Lung (tissue), 12 donors: ENCODE results near the gene SMARCA4. TPM values are rescaled to one million over a fixed set of nuclear protein-coding genes. Genes with fewer than 3 reads are reported as not detected.

ENCODE experiments used
- ATAC-seq: fragments of 200-7000 bp; cut with Tn5 transposase; one replicate; pipeline ENCODE4 v1.9.1; 2020; ENCODE audit warnings: moderate number of reproducible peaks; ENCODE audit not compliant: insufficient read depth, low FRiP score
- DNase-seq, 3 donors: peaks; one replicate each; pipeline ENCODE4 v3.0.0-alpha.2; 2013 to 2017
- H3K27ac ChIP-seq, 2 donors: one replicate each; pipeline ENCODE4 v1.5.1; 2013; ENCODE audit warnings: mild to moderate bottlenecking in 2 of 2, moderate library complexity in 2 of 2, control low read depth in 1 of 2, inconsistent platforms in 1 of 2, low read depth in 1 of 2, low read length in 1 of 2
- H3K27me3 ChIP-seq, 3 donors: one replicate each; pipeline ENCODE4 v1.5.1; 2013; ENCODE audit warnings: low read length in 2 of 3; ENCODE audit not compliant: control insufficient read depth in 3 of 3, insufficient read depth in 3 of 3
- H3K36me3 ChIP-seq, 4 donors: one replicate each; pipeline ENCODE4 v1.5.1; 2013; ENCODE audit warnings: low read length in 4 of 4, mild to moderate bottlenecking in 1 of 4, moderate library complexity in 1 of 4; ENCODE audit not compliant: control insufficient read depth in 4 of 4, insufficient read depth in 4 of 4
- H3K4me1 ChIP-seq, 5 donors: one replicate each; pipeline ENCODE4 v1.5.1; 2013; ENCODE audit warnings: low read length in 5 of 5, mild to moderate bottlenecking in 2 of 5, moderate library complexity in 1 of 5; ENCODE audit not compliant: control insufficient read depth in 5 of 5, insufficient read depth in 5 of 5
- H3K4me3 ChIP-seq: one replicate; pipeline ENCODE4 v1.5.1; 2013; ENCODE audit warnings: mild to moderate bottlenecking, control low read depth, moderate library complexity
- H3K9ac ChIP-seq, 2 donors: one replicate each; pipeline ENCODE4 v1.5.1; 2013; ENCODE audit warnings: low read length in 2 of 2, control low read depth in 1 of 2; ENCODE audit not compliant: insufficient read depth in 1 of 2
- H3K9me3 ChIP-seq, 4 donors: one replicate each; pipeline ENCODE4 v1.5.1; 2013; ENCODE audit warnings: low read length in 3 of 4, mild to moderate bottlenecking in 1 of 4, moderate library complexity in 1 of 4; ENCODE audit not compliant: control insufficient read depth in 4 of 4, insufficient read depth in 3 of 4
- WGBS, 2 donors: extraction: QIAGEN DNeasy Blood & Tissue Kit; methylation state at CpG; one replicate each; pipeline ENCODE4 v1.1.7; 2013; 5-methylcytosine and 5-hydroxymethylcytosine counted together
- polyA plus RNA-seq, 2 donors: library from polyadenylated mRNA; stranded (reverse); fragments of 200-250 nt; gene quantifications; one replicate each; pipeline ENCODE4 v1.2.1, GENCODE V29; 2013
- total RNA-seq, 2 donors: library from RNA; depleted of rRNA in 1 of 2; stranded (reverse); fragments of >200 nt in 1 of 2; gene quantifications; one replicate each; pipeline ENCODE4 v1.2.1, GENCODE V29; 2014 to 2021
- TF ChIP-seq, protein P1 (sequence below): IDR thresholded peaks from 2 replicates; pipeline ENCODE4 v1.5.1; 2012; ENCODE audit warnings: mild to moderate bottlenecking; ENCODE audit errors: control extremely low read depth, extremely low read depth
- donor health status: control.
- donor health status: control.
- donor health status: Bipolar disorder and iron deficiency.
- donor health status: healthy.
- donor health status: DM: yes; HTN: yes; CAD: no.

The SMARCA4 gene
- total and polyA plus RNA-seq, 4 donors = 52.3 to 116 (median 91.1) TPM

DNA sequence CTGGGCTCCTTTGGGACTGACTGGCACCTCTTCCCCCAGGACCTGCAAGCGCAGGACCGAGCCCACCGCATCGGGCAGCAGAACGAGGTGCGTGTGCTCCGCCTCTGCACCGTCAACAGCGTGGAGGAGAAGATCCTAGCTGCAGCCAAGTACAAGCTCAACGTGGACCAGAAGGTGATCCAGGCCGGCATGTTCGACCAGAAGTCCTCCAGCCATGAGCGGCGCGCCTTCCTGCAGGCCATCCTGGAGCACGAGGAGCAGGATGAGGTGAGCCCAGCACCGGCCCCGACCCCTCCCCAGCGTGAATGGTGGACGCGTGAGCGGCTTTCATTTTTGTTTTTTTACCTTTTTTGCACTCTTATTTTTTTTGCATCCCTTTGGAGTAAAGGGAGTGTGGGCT is 72.4 kb downstream of the SMARCA4 start:
- Histone ChIP-seq H3K4me1 (no peaks in the 10 kb centered on the region), H3K9me3 (no peaks in the 10 kb centered on the region), H3K27ac (no peak overlapping the region), H3K36me3 (peaks cover 16 to 78% (median 59%) of the 10 kb centered on the region in 4 donors), H3K27me3 (no peaks in the 10 kb centered on the region), H3K4me3 (no peak overlapping the region), H3K9ac (no peak overlapping the region)
- DNase-seq (no peak), ATAC-seq (no peak)
- WGBS, 2 donors = 92% methylated on average over 22 of the region's 22 CpGs
- TF ChIP-seq, protein P1, sequence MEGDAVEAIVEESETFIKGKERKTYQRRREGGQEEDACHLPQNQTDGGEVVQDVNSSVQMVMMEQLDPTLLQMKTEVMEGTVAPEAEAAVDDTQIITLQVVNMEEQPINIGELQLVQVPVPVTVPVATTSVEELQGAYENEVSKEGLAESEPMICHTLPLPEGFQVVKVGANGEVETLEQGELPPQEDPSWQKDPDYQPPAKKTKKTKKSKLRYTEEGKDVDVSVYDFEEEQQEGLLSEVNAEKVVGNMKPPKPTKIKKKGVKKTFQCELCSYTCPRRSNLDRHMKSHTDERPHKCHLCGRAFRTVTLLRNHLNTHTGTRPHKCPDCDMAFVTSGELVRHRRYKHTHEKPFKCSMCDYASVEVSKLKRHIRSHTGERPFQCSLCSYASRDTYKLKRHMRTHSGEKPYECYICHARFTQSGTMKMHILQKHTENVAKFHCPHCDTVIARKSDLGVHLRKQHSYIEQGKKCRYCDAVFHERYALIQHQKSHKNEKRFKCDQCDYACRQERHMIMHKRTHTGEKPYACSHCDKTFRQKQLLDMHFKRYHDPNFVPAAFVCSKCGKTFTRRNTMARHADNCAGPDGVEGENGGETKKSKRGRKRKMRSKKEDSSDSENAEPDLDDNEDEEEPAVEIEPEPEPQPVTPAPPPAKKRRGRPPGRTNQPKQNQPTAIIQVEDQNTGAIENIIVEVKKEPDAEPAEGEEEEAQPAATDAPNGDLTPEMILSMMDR = no peak

DNA sequence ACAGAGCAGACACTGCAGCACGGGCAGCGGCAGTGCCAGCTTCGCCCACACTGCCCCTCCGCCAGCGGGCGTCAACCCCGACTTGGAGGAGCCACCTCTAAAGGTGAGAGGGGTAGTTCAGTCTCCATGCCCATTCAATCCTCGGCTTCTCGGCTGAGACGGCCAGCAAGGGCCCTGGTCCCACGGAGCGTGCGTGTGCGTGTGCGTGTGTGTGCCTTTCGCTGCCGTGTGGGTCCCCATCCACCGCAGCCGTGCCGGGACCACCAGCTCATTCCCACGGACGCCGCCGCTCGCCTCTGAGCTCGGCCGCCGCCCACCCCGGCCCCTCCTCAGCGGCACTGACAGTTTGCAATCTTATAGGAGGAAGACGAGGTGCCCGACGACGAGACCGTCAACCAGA is 72.9 kb downstream of the SMARCA4 start:
- Histone ChIP-seq H3K27ac (no peak overlapping the region), H3K9me3 (no peaks in the 10 kb centered on the region), H3K9ac (no peak overlapping the region), H3K36me3 (peaks cover 11 to 76% (median 58%) of the 10 kb centered on the region in 4 donors), H3K4me1 (no peaks in the 10 kb centered on the region), H3K27me3 (no peaks in the 10 kb centered on the region), H3K4me3 (no peak overlapping the region)
- no peak for ATAC-seq
- WGBS, 2 donors = 94 to 95% methylated on average over 35 of the region's 35 CpGs
- DNase-seq = no peak
- TF ChIP-seq, protein P1 = no peak

DNA sequence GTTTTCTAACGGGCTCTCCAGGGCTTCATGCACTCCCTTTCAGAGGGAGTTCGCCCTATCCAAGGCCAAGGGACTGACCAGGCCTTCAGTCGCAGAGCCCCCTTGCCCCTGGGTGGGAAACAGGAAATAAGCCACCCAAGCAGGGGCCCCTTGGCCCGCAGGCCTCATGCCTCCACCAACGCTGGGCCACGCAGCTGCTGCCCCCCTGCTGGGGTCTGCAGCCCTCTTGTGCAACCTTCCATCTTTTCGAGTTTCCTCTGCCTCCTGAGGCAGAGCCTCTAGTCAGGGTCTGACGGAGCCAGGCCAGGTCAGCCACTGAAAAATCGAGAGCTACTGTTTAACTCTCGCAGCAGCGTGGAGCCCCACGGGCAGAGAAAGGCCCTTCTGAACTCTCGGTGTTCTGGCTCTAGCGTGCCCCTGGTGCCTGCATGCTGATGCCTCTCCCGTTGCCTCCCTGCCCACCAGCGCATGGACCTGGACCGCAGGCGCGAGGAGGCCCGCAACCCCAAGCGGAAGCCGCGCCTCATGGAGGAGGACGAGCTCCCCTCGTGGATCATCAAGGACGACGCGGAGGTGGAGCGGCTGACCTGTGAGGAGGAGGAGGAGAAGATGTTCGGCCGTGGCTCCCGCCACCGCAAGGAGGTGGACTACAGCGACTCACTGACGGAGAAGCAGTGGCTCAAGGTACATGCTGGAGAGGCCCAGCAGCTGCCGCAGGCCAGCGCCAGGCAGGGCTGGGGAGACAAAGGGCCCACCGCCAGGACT is 73.8 kb downstream of the SMARCA4 start:
- H3K36me3 ChIP-seq = peaks cover 11 to 73% (median 57%) of the 10 kb centered on the region in 4 donors
- TF ChIP-seq, protein P1 = no peak
- H3K9ac ChIP-seq = no peak overlapping the region
- H3K4me3 ChIP-seq = no peak overlapping the region
- no peak overlapping the region for H3K27ac ChIP-seq
- H3K27me3 ChIP-seq = no peaks in the 10 kb centered on the region
- no peaks in the 10 kb centered on the region for H3K4me1 ChIP-seq
- WGBS, 2 donors = 90 to 93% methylated on average over 38 of the region's 38 CpGs
- DNase-seq = no peak
- H3K9me3 ChIP-seq = no peaks in the 10 kb centered on the region
- ATAC-seq = no peak
